ENCODE results near the gene RALGPS1. TPM values are rescaled to one million over a fixed set of nuclear protein-coding genes. Genes with fewer than 3 reads are reported as not detected.
A peak's percentile ranks its signal among the peaks of the same experiment; 100 is the strongest.

Gene RALGPS1
- total RNA-seq, 2 donors from 2014 or later, result 15.3 to 79.4 TPM

GRCh38 chr9:127198587-127198986, 284.0 kb downstream of the RALGPS1 start:
- intact Hi-C loops (cut with DNase I), result loop anchor here (5.0 kb wide), 1 partner anchor 256 kb away; no protein-coding TSS in a partner anchor
- no peak for ATAC-seq
- Histone ChIP-seq H3K4me1 (no peaks in the 10 kb centered on the region), H3K9me3 (no peaks in the 10 kb centered on the region), H3K36me3 (replicated peaks in 1 of 2; ENCODE audit: insufficient read depth in 1 of 2, low read depth in 2 of 2) (no peaks in the 10 kb centered on the region), H3K27ac (no peak overlapping the region), H3K4me3 (no peak overlapping the region), H3K27me3 (no peaks in the 10 kb centered on the region)
- TF ChIP-seq CTCF (IDR thresholded peaks at IDR 0.05) (no peak), POLR2A (IDR thresholded peaks at IDR 0.05) (no peak)
- no peak for DNase-seq
- WGBS, 2 donors, result 67 to 76% methylated on average over 4 to 7 of the region's 7 CpGs

GRCh38 chr9:127199001-127199791, 284.6 kb downstream of the RALGPS1 start:
- H3K36me3 ChIP-seq (replicated peaks in 1 of 2; ENCODE audit: insufficient read depth in 1 of 2, low read depth in 2 of 2), result no peaks in the 10 kb centered on the region
- H3K9me3 ChIP-seq, result no peaks in the 10 kb centered on the region
- peak; percentile 66 to 90 (median 80) for TF ChIP-seq CTCF (IDR thresholded peaks at IDR 0.05)
- no peak for TF ChIP-seq POLR2A (IDR thresholded peaks at IDR 0.05)
- no peaks in the 10 kb centered on the region for H3K4me1 ChIP-seq
- peak; percentile 68 to 84 (median 75) for DNase-seq
- 29 to 41% methylated on average over 10 to 15 of the region's 15 CpGs for WGBS, 2 donors
- intact Hi-C loops (cut with DNase I), result loop anchor here (5.0 kb wide), 1 partner anchor 257 kb away; no protein-coding TSS in a partner anchor
- no peak overlapping the region for H3K27ac ChIP-seq
- H3K4me3 ChIP-seq, result no peak overlapping the region
- no peaks in the 10 kb centered on the region for H3K27me3 ChIP-seq
- peak; percentile 71 for ATAC-seq

- WGBS, 2 donors, result 71 to 83% methylated on average over 8 to 10 of the region's 10 CpGs
- Histone ChIP-seq H3K36me3 (replicated peaks in 1 of 2; ENCODE audit: insufficient read depth in 1 of 2, low read depth in 2 of 2) (no peaks in the 10 kb centered on the region), H3K4me3 (no peak overlapping the region), H3K9me3 (no peaks in the 10 kb centered on the region), H3K27me3 (no peaks in the 10 kb centered on the region), H3K4me1 (no peaks in the 10 kb centered on the region), H3K27ac (no peak overlapping the region)
- TF ChIP-seq POLR2A (IDR thresholded peaks at IDR 0.05) (no peak), CTCF (IDR thresholded peaks at IDR 0.05) (no peak)
- no peak for ATAC-seq
- intact Hi-C loops (cut with DNase I), result no loop called here
- DNase-seq, result no peak
These were observed 285.7 kb downstream of the RALGPS1 start for GRCh38 chr9:127200106-127200862.

- no peak for ATAC-seq
- Histone ChIP-seq H3K4me1 (no peaks in the 10 kb centered on the region), H3K9me3 (no peaks in the 10 kb centered on the region), H3K36me3 (replicated peaks in 1 of 2; ENCODE audit: insufficient read depth in 1 of 2, low read depth in 2 of 2) (no peaks in the 10 kb centered on the region), H3K4me3 (no peak overlapping the region), H3K27me3 (no peaks in the 10 kb centered on the region), H3K27ac (no peak overlapping the region)
- intact Hi-C loops (cut with DNase I), result no loop called here
- TF ChIP-seq CTCF (IDR thresholded peaks at IDR 0.05), result no peak
- TF ChIP-seq POLR2A (IDR thresholded peaks at IDR 0.05), result no peak
- no peak for DNase-seq
- WGBS, 2 donors, result 98 to 100% methylated on average over 2 to 6 of the region's 6 CpGs
These were observed 286.5 kb downstream of the RALGPS1 start for GRCh38 chr9:127201071-127201541.
